ENCODE results near the gene C12orf50. TPM values are rescaled to one million over a fixed set of nuclear protein-coding genes. Genes with fewer than 3 reads are reported as not detected.
A peak's percentile ranks its signal among the peaks of the same experiment; 100 is the strongest.
"Not testable (repeated sequence)": the region's sequence is repeated elsewhere in the genome, so short reads cannot be mapped to it uniquely, and the experiment has no call there.

The C12orf50 gene
- total RNA-seq, 1 experiment from 2014 or later, result not detected

- H3K9me3 ChIP-seq (replicated peaks), result no peaks in the 10 kb centered on the region
- no peak overlapping the region for H3K4me3 ChIP-seq
- H3K36me3 ChIP-seq, result no peaks in the 10 kb centered on the region
- H3K27ac ChIP-seq, result no peak overlapping the region
- H3K4me1 ChIP-seq, result no peaks in the 10 kb centered on the region
- no peaks in the 10 kb centered on the region for H3K27me3 ChIP-seq
- no peak for DNase-seq
These were observed 3.0 kb downstream of the C12orf50 start for GRCh38 chr12:88026196-88026595.

- no peaks in the 10 kb centered on the region for H3K4me1 ChIP-seq
- no peak overlapping the region for H3K27ac ChIP-seq
- no peaks in the 10 kb centered on the region for H3K27me3 ChIP-seq
- DNase-seq, result no peak
- no peak overlapping the region for H3K4me3 ChIP-seq
- no peaks in the 10 kb centered on the region for H3K36me3 ChIP-seq
- no peaks in the 10 kb centered on the region; the same call in 1 of the 2 replicates for H3K9me3 ChIP-seq (replicated peaks)
These were observed 11.2 kb downstream of the C12orf50 start for GRCh38 chr12:88017964-88018363.

GRCh38 chr12:88015825-88016224 lies 13.4 kb downstream of the C12orf50 start:
- Histone ChIP-seq H3K9me3 (replicated peaks) (no peaks in the 10 kb centered on the region; the same call in 1 of the 2 replicates), H3K27me3 (no peaks in the 10 kb centered on the region), H3K4me1 (no peaks in the 10 kb centered on the region), H3K36me3 (no peaks in the 10 kb centered on the region), H3K27ac (no peak overlapping the region), H3K4me3 (no peak overlapping the region)
- no peak for DNase-seq

- no peaks in the 10 kb centered on the region for H3K27me3 ChIP-seq
- H3K36me3 ChIP-seq, result no peaks in the 10 kb centered on the region
- H3K27ac ChIP-seq, result no peak overlapping the region
- no peaks in the 10 kb centered on the region for H3K4me1 ChIP-seq
- no peak for DNase-seq
- no peaks in the 10 kb centered on the region for H3K9me3 ChIP-seq (replicated peaks)
- H3K4me3 ChIP-seq, result no peak overlapping the region
These were observed 17.4 kb downstream of the C12orf50 start for GRCh38 chr12:88011755-88012154.

GRCh38 chr12:88006351-88006750 lies 22.9 kb downstream of the C12orf50 start:
- H3K4me3 ChIP-seq, result no peak overlapping the region
- no peaks in the 10 kb centered on the region for H3K36me3 ChIP-seq
- no peaks in the 10 kb centered on the region for H3K4me1 ChIP-seq
- H3K27ac ChIP-seq, result no peak overlapping the region
- DNase-seq, result no peak
- no peaks in the 10 kb centered on the region for H3K27me3 ChIP-seq
- H3K9me3 ChIP-seq (replicated peaks), result no peaks in the 10 kb centered on the region

GRCh38 chr12:88001327-88001726 lies 27.9 kb downstream of the C12orf50 start:
- Histone ChIP-seq H3K27me3 (no peaks in the 10 kb centered on the region), H3K4me3 (no peak overlapping the region)

GRCh38 chr12:87995581-87996178 lies 33.5 kb downstream of the C12orf50 start:
- H3K4me1 ChIP-seq, result no peaks in the 10 kb centered on the region
- H3K27ac ChIP-seq, result no peak overlapping the region
- no peaks in the 10 kb centered on the region for H3K27me3 ChIP-seq
- peak; percentile 37 to 79 for DNase-seq
- no peaks in the 10 kb centered on the region for H3K9me3 ChIP-seq (replicated peaks)
- H3K4me3 ChIP-seq, result no peak overlapping the region
- no peaks in the 10 kb centered on the region for H3K36me3 ChIP-seq

More at GRCh38 chr12:88001327-88001726, 27.9 kb downstream of the C12orf50 start:
- Histone ChIP-seq H3K27ac (no peak overlapping the region), H3K36me3 (no peaks in the 10 kb centered on the region), H3K4me1 (no peaks in the 10 kb centered on the region), H3K9me3 (replicated peaks) (no peaks in the 10 kb centered on the region)
- DNase-seq, result no peak

GRCh38 chr12:87991483-87991882 lies 37.7 kb downstream of the C12orf50 start:
- Histone ChIP-seq H3K9me3 (replicated peaks) (no peaks in the 10 kb centered on the region), H3K27ac (no peak overlapping the region), H3K27me3 (no peaks in the 10 kb centered on the region), H3K4me3 (no peak overlapping the region), H3K4me1 (no peaks in the 10 kb centered on the region), H3K36me3 (no peaks in the 10 kb centered on the region)
- DNase-seq, result no peak

- Histone ChIP-seq H3K9me3 (replicated peaks) (no peaks in the 10 kb centered on the region), H3K27me3 (no peaks in the 10 kb centered on the region), H3K36me3 (no peaks in the 10 kb centered on the region), H3K4me1 (no peaks in the 10 kb centered on the region), H3K4me3 (no peak overlapping the region), H3K27ac (no peak overlapping the region)
- no peak for DNase-seq
These were observed 40.7 kb downstream of the C12orf50 start for GRCh38 chr12:87988534-87988933.

GRCh38 chr12:87985069-87985675 lies 44.0 kb downstream of the C12orf50 start:
- Histone ChIP-seq H3K27me3 (no peaks in the 10 kb centered on the region), H3K4me1 (no peaks in the 10 kb centered on the region), H3K9me3 (replicated peaks) (no peaks in the 10 kb centered on the region), H3K27ac (no peak overlapping the region), H3K4me3 (no peak overlapping the region), H3K36me3 (no peaks in the 10 kb centered on the region)
- DNase-seq, result no peak

GRCh38 chr12:87982208-87982607 lies 47.0 kb downstream of the C12orf50 start:
- Histone ChIP-seq H3K4me3 (no peak overlapping the region), H3K9me3 (replicated peaks) (no peaks in the 10 kb centered on the region), H3K27me3 (no peaks in the 10 kb centered on the region), H3K4me1 (no peaks in the 10 kb centered on the region), H3K36me3 (no peaks in the 10 kb centered on the region), H3K27ac (no peak overlapping the region)
- no peak for DNase-seq

GRCh38 chr12:87981495-87981894 lies 47.7 kb downstream of the C12orf50 start:
- no peak overlapping the region for H3K27ac ChIP-seq
- no peaks in the 10 kb centered on the region for H3K9me3 ChIP-seq (replicated peaks)
- H3K4me3 ChIP-seq, result no peak overlapping the region
- no peaks in the 10 kb centered on the region for H3K36me3 ChIP-seq
- no peak for DNase-seq
- H3K27me3 ChIP-seq, result no peaks in the 10 kb centered on the region
- no peaks in the 10 kb centered on the region for H3K4me1 ChIP-seq

- Histone ChIP-seq H3K4me1 (no peaks in the 10 kb centered on the region), H3K4me3 (no peak overlapping the region)
- no peak for DNase-seq
These were observed 53.3 kb downstream of the C12orf50 start for GRCh38 chr12:87975879-87976278.

GRCh38 chr12:87967871-87968270 lies 61.3 kb downstream of the C12orf50 start:
- Histone ChIP-seq H3K9me3 (replicated peaks) (no peaks in the 10 kb centered on the region), H3K27me3 (no peaks in the 10 kb centered on the region), H3K4me1 (no peaks in the 10 kb centered on the region), H3K4me3 (no peak overlapping the region), H3K36me3 (no peaks in the 10 kb centered on the region), H3K27ac (no peak overlapping the region)
- DNase-seq, result peak in 1 of 2 experiments; percentile 13

More at GRCh38 chr12:87975879-87976278, 53.3 kb downstream of the C12orf50 start:
- H3K36me3 ChIP-seq, result no peaks in the 10 kb centered on the region
- H3K27ac ChIP-seq, result no peak overlapping the region
- no peaks in the 10 kb centered on the region for H3K27me3 ChIP-seq
- H3K9me3 ChIP-seq (replicated peaks), result no peaks in the 10 kb centered on the region

GRCh38 chr12:87960566-87960965 lies 68.6 kb downstream of the C12orf50 start:
- no peaks in the 10 kb centered on the region for H3K36me3 ChIP-seq
- no peaks in the 10 kb centered on the region for H3K4me1 ChIP-seq
- no peaks in the 10 kb centered on the region for H3K9me3 ChIP-seq (replicated peaks)
- DNase-seq, result no peak
- H3K4me3 ChIP-seq, result no peak overlapping the region
- H3K27me3 ChIP-seq, result no peaks in the 10 kb centered on the region
- no peak overlapping the region for H3K27ac ChIP-seq

GRCh38 chr12:87954028-87954427 lies 75.2 kb downstream of the C12orf50 start:
- DNase-seq; H3K9me3 ChIP-seq (replicated peaks): not testable (repeated sequence)

More at GRCh38 chr12:87954028-87954427, 75.2 kb downstream of the C12orf50 start:
- H3K36me3 ChIP-seq, H3K4me3 ChIP-seq, H3K4me1 ChIP-seq, H3K27me3 ChIP-seq, H3K27ac ChIP-seq: not testable (repeated sequence)
